Neural progenitor cell (in vitro differentiated cells): Measurements from ENCODE around the gene LARGE1.

ENCODE experiments used
- CTCF ChIP-seq: fragments of 200-600 bp; sonication (generic); IDR thresholded peaks from 2 replicates; pipeline ENCODE4 v1.5.1; 2017; ENCODE audit warnings: antibody characterized with exemption, mild to moderate bottlenecking
- EZH2 ChIP-seq: fragments of 200-600 bp; sonication (generic); IDR thresholded peaks from 2 replicates; pipeline ENCODE4 v1.6.1; 2017; ENCODE audit warnings: antibody characterized with exemption, mild to moderate bottlenecking, moderate library complexity
- EZH2phosphoT487 ChIP-seq: fragments of 200-600 bp; sonication (generic); IDR thresholded peaks from 2 replicates; pipeline ENCODE4 v1.6.1; 2017; ENCODE audit warnings: antibody characterized with exemption

- TF ChIP-seq CTCF (no peak), EZH2 (no peak), EZH2phosphoT487 (no peak)
Observed at GRCh38 chr22:33640900-33641299, 279.4 kb downstream of the LARGE1 start.
